Large intestine (tissue), 3 donors: ENCODE results near the gene SMIM20. TPM values are rescaled to one million over a fixed set of nuclear protein-coding genes. Genes with fewer than 3 reads are reported as not detected.

Source experiments
- DNase-seq, 2 donors: peaks; one replicate each; pipeline versions ENCODE4 v3.0.0 to v3.0.0-alpha.2; 2013
- H3K27ac ChIP-seq: one replicate; pipeline ENCODE4 v1.5.1; 2013; ENCODE audit warnings: low read length
- H3K27me3 ChIP-seq: 2 replicates; pipeline ENCODE4 v1.6.1; 2013; ENCODE audit warnings: low read length; ENCODE audit not compliant: control insufficient read depth, insufficient read depth
- H3K36me3 ChIP-seq: 2 replicates; pipeline ENCODE4 v1.6.1; 2013; ENCODE audit warnings: low read length; ENCODE audit not compliant: control insufficient read depth, insufficient read depth
- H3K4me1 ChIP-seq: one replicate; pipeline ENCODE4 v1.6.1; 2013; ENCODE audit warnings: low read length; ENCODE audit not compliant: control insufficient read depth, insufficient read depth
- H3K4me3 ChIP-seq: one replicate; pipeline ENCODE4 v1.5.1; 2013; ENCODE audit warnings: low read length
- H3K9me3 ChIP-seq: one replicate; pipeline ENCODE4 v1.6.1; 2013; ENCODE audit warnings: mild to moderate bottlenecking, low read depth, low read length, moderate library complexity; ENCODE audit not compliant: control insufficient read depth
- WGBS: methylation state at CpG from one replicate; pipeline ENCODE4 v1.1.5; 2013; ENCODE audit warnings: low lambda C conversion rate; ENCODE audit not compliant: insufficient coverage; 5-methylcytosine and 5-hydroxymethylcytosine counted together
- polyA plus RNA-seq: library from polyadenylated mRNA; unstranded; fragments of 120-200 nt; gene quantifications from one replicate; pipeline ENCODE4 v1.2.1, GENCODE V29; 2013

SMIM20 gene
- polyA plus RNA-seq, 1 donor = 49.0 TPM

GRCh38 chr4:25938787-25939186 is 24.8 kb downstream of the SMIM20 start:
- H3K27me3 ChIP-seq = no peaks in the 10 kb centered on the region
- no peak for DNase-seq
- no peaks in the 10 kb centered on the region for H3K4me1 ChIP-seq
- H3K9me3 ChIP-seq = no peaks in the 10 kb centered on the region
- H3K4me3 ChIP-seq = no peak overlapping the region
- H3K27ac ChIP-seq = no peak overlapping the region
- no peaks in the 10 kb centered on the region for H3K36me3 ChIP-seq
- 100% methylated on average over 1 of the region's 3 CpGs for WGBS

- 100% methylated on average over 1 of the region's 4 CpGs for WGBS
- Histone ChIP-seq H3K27ac (no peak overlapping the region), H3K27me3 (no peaks in the 10 kb centered on the region), H3K4me3 (no peak overlapping the region), H3K9me3 (no peaks in the 10 kb centered on the region), H3K36me3 (no peaks in the 10 kb centered on the region), H3K4me1 (no peaks in the 10 kb centered on the region)
- no peak for DNase-seq
These were observed 25.3 kb downstream of the SMIM20 start for GRCh38 chr4:25939330-25939729.

GRCh38 chr4:25941457-25942221 is 27.6 kb downstream of the SMIM20 start:
- Histone ChIP-seq H3K9me3 (no peaks in the 10 kb centered on the region), H3K4me1 (no peaks in the 10 kb centered on the region), H3K36me3 (no peaks in the 10 kb centered on the region), H3K4me3 (no peak overlapping the region), H3K27me3 (no peaks in the 10 kb centered on the region), H3K27ac (no peak overlapping the region)
- 90% methylated on average over 2 of the region's 3 CpGs for WGBS
- DNase-seq = no peak

- Histone ChIP-seq H3K36me3 (no peaks in the 10 kb centered on the region), H3K4me1 (no peaks in the 10 kb centered on the region), H3K9me3 (no peaks in the 10 kb centered on the region), H3K27me3 (no peaks in the 10 kb centered on the region), H3K4me3 (no peak overlapping the region), H3K27ac (no peak overlapping the region)
- no peak for DNase-seq
These were observed 29.3 kb downstream of the SMIM20 start for GRCh38 chr4:25943312-25943711.

- H3K36me3 ChIP-seq = no peaks in the 10 kb centered on the region
- no peaks in the 10 kb centered on the region for H3K4me1 ChIP-seq
- H3K27me3 ChIP-seq = no peaks in the 10 kb centered on the region
- no peak overlapping the region for H3K4me3 ChIP-seq
- DNase-seq = no peak
- H3K9me3 ChIP-seq = no peaks in the 10 kb centered on the region
- no peak overlapping the region for H3K27ac ChIP-seq
These were observed 29.8 kb downstream of the SMIM20 start for GRCh38 chr4:25943805-25944204.

GRCh38 chr4:25948051-25948450 is 34.0 kb downstream of the SMIM20 start:
- no CpG with 5 or more reads among the region's 1 CpG for WGBS
- H3K4me1 ChIP-seq = peaks cover 22% of the 10 kb centered on the region
- no peak overlapping the region for H3K4me3 ChIP-seq
- no peak for DNase-seq
- H3K27ac ChIP-seq = no peak overlapping the region
- no peaks in the 10 kb centered on the region for H3K27me3 ChIP-seq
- H3K36me3 ChIP-seq = no peaks in the 10 kb centered on the region
- H3K9me3 ChIP-seq = no peaks in the 10 kb centered on the region

GRCh38 chr4:25949173-25949748 is 35.2 kb downstream of the SMIM20 start:
- DNase-seq = peak; percentile 71 to 88
- Histone ChIP-seq H3K4me1 (peaks cover 22% of the 10 kb centered on the region), H3K36me3 (no peaks in the 10 kb centered on the region), H3K4me3 (no peak overlapping the region), H3K27me3 (no peaks in the 10 kb centered on the region), H3K27ac (no peak overlapping the region), H3K9me3 (no peaks in the 10 kb centered on the region)
- no CpG with 5 or more reads among the region's 6 CpGs for WGBS

- Histone ChIP-seq H3K4me1 (peaks cover 22% of the 10 kb centered on the region), H3K27me3 (no peaks in the 10 kb centered on the region), H3K9me3 (no peaks in the 10 kb centered on the region), H3K4me3 (no peak overlapping the region), H3K36me3 (no peaks in the 10 kb centered on the region), H3K27ac (no peak overlapping the region)
- WGBS = 72% methylated on average over 3 of the region's 8 CpGs
- DNase-seq = no peak
These were observed 36.0 kb downstream of the SMIM20 start for GRCh38 chr4:25949994-25950393.

- H3K27me3 ChIP-seq = no peaks in the 10 kb centered on the region
- H3K4me3 ChIP-seq = no peak overlapping the region
- no peaks in the 10 kb centered on the region for H3K9me3 ChIP-seq
- peaks cover 22% of the 10 kb centered on the region for H3K4me1 ChIP-seq
- no peaks in the 10 kb centered on the region for H3K36me3 ChIP-seq
- H3K27ac ChIP-seq = no peak overlapping the region
- peak in 1 of 2 donors; percentile 53 for DNase-seq
- no CpG with 5 or more reads among the region's 10 CpGs for WGBS
These were observed 36.7 kb downstream of the SMIM20 start for GRCh38 chr4:25950461-25951389.

GRCh38 chr4:25951390-25951952 is 37.5 kb downstream of the SMIM20 start:
- Histone ChIP-seq H3K27me3 (no peaks in the 10 kb centered on the region), H3K9me3 (no peaks in the 10 kb centered on the region), H3K4me3 (no peak overlapping the region), H3K36me3 (no peaks in the 10 kb centered on the region), H3K4me1 (peaks cover 22% of the 10 kb centered on the region), H3K27ac (no peak overlapping the region)
- WGBS = no CpG with 5 or more reads among the region's 6 CpGs
- no peak for DNase-seq
